ENCODE results near the gene WDR47.
"Not testable (repeated sequence)": the region's sequence is repeated elsewhere in the genome, so short reads cannot be mapped to it uniquely, and the experiment has no call there.

The WDR47 gene

GRCh38 chr1:109040989-109041620, 797 bp downstream of the WDR47 start:
- TF ChIP-seq GATA1 (IDR thresholded peaks at IDR 0.05; ENCODE audit: low read depth, low read length), result no peak
- peak; percentile 47 to 51 for DNase-seq

DNA sequence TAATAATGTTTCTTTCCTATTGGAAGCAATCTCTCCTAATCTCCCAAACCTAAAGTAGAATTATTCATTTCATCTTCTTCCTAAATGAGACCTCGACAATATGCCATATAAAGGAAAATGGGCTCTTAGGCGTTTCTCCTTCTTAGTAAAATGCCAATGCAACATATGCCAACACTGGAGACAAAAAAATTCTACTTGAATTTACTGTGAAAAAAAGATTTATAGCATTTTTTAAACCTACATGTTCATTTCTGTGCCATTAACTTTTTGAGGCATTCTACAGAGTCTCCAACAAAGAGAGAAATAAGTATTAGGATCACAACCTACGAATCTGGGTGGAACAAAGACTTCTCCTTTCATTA, 1.3 kb downstream of the WDR47 start:
- DNase-seq, result no peak
- TF ChIP-seq POLR2A (IDR thresholded peaks at IDR 0.05; ENCODE audit: low read length) (no peak), GATA1 (IDR thresholded peaks at IDR 0.05; ENCODE audit: low read depth, low read length) (no peak)

DNA sequence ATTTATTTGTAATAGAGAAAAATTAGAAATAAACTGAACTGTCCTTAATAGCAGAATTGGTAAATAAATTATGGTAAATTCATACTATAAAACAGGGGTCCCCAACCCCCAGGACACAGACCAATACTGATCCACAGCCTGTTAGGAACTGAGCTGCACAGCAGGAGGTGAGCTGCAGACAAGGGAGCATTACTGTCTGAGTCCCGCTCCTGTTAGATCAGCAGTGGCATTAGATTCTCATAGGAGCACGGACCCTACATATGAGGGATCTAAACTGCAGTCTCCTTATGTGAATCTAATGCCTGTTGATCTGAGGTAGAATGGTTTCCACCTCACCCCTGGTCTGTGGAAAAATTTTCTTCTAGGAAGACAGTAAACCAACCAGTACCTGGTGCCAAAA, 7.5 kb downstream of the WDR47 start:
- no peak for TF ChIP-seq GATA1 (IDR thresholded peaks at IDR 0.05; ENCODE audit: low read depth, low read length)
- no peak for TF ChIP-seq POLR2A (IDR thresholded peaks at IDR 0.05; ENCODE audit: low read length)
- DNase-seq, result no peak

GRCh38 chr1:109029493-109029892, 12.4 kb downstream of the WDR47 start:
- DNase-seq, result not testable (repeated sequence)

DNA sequence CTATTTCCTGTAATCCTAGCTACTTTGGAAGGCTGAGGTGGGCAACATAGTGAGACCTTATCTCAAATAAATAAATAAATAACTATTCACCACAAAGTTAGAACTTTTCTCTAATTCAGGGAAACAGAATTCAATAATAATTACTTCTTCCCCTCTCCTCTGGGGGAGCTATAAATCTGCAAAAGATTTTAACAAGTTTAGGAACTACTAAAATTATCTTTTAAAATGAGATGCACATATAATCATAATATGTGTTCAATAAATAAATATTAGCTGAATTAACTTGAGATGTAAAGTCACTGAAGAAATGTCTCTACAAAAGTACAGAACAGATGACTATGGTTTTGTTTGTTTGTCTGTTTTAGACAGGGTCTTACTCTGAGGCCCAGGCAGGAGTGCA, 14.1 kb downstream of the WDR47 start:
- TF ChIP-seq GATA1 (IDR thresholded peaks at IDR 0.05; ENCODE audit: low read depth, low read length) (no peak), POLR2A (IDR thresholded peaks at IDR 0.05; ENCODE audit: low read length) (no peak)
- no peak for DNase-seq

- no peak for DNase-seq
- TF ChIP-seq GATA1 (IDR thresholded peaks at IDR 0.05; ENCODE audit: low read depth, low read length) (no peak), POLR2A (IDR thresholded peaks at IDR 0.05; ENCODE audit: low read length) (no peak)
Observed at GRCh38 chr1:109025694-109026093, 16.2 kb downstream of the WDR47 start.

DNA sequence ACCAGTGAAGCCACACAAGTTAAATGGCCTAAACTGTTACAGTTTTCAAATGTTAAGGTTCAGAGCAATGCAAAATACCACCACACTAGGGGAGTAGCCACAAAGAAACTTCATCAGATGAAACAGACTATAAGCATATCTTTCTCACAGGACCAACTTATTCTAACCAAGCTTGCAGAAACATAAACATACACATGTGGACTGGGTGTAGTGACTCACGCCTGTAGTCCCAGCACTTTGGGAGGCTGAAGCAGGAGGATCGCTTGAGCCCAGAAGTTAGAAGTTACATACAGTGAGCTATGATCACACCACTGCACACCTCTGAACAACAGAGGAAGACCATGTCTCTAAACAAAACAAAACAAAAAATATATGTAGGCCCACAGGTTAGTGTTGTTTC, 17.3 kb downstream of the WDR47 start:
- no peak for DNase-seq
- TF ChIP-seq GATA1 (IDR thresholded peaks at IDR 0.05; ENCODE audit: low read depth, low read length), result no peak
- no peak for TF ChIP-seq POLR2A (IDR thresholded peaks at IDR 0.05; ENCODE audit: low read length)

GRCh38 chr1:109020693-109021257, 21.1 kb downstream of the WDR47 start:
- TF ChIP-seq GATA1 (IDR thresholded peaks at IDR 0.05; ENCODE audit: low read depth, low read length), result no peak
- no peak for TF ChIP-seq POLR2A (IDR thresholded peaks at IDR 0.05; ENCODE audit: low read length)
- DNase-seq, result no peak

GRCh38 chr1:109017719-109018118, 24.2 kb downstream of the WDR47 start:
- not testable (repeated sequence) for DNase-seq

DNA sequence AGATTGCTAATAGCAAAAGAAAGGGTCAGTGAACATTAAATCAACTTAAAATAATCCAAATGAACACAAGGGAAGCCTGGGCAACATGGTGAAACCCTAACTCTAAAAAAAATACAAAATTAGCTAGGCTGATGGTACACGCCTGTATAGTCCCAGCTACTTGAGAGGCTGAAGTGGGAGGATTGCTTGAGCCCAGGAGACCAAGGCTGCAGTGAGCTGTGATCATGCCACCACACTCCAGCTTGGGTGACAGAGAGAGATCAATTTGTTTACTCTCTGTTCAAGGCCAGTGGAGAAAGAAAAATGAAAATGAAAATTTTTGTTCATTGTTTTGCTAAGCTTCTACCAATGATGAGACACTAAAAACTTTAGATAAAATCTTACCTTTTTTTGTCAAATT, 24.8 kb downstream of the WDR47 start:
- no peak for DNase-seq
- TF ChIP-seq POLR2A (IDR thresholded peaks at IDR 0.05; ENCODE audit: low read length) (no peak), GATA1 (IDR thresholded peaks at IDR 0.05; ENCODE audit: low read depth, low read length) (no peak)

- no peak for DNase-seq
- TF ChIP-seq GATA1 (IDR thresholded peaks at IDR 0.05; ENCODE audit: low read depth, low read length) (no peak), POLR2A (IDR thresholded peaks at IDR 0.05; ENCODE audit: low read length) (no peak)
Observed at GRCh38 chr1:109011335-109011734, 30.6 kb downstream of the WDR47 start.

DNA sequence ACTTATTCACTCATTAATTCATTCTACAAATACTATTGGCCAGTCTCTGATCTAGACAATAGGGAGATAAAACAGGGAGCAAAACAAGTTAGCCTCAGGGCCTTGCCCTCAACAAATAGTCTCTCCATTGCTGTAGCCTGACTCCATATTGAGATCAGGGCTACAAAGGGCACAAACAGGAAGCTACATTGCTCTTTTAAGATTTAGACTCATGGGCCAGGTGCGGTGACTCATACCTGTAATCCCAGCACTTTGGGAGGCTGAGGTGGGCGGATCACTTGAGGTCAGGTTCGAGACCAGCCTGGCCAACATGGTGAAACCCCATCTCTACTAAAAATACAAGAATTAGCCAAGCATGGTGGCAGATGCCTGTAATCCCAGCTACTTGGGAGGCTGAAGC, 45.3 kb downstream of the WDR47 start:
- not testable (repeated sequence) for DNase-seq

DNA sequence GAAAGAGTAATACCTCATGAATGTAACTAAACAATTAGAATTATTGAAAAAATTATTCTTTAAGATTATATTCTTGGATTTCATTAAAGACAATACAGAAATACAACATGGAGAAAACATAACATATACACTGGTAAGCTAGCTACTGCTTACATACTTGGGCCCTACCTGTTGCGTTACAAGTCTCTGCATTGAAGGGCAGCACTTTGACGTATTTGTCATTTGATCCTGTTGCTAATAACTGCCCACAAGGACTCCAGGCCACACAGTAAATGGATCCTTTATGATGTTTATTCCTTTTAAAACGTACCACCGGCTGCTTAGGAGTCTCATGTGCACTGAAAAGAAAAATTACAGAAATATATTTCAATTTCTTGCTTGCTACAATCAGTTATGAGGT, 58.8 kb downstream of the WDR47 start:
- DNase-seq, result no peak

DNA sequence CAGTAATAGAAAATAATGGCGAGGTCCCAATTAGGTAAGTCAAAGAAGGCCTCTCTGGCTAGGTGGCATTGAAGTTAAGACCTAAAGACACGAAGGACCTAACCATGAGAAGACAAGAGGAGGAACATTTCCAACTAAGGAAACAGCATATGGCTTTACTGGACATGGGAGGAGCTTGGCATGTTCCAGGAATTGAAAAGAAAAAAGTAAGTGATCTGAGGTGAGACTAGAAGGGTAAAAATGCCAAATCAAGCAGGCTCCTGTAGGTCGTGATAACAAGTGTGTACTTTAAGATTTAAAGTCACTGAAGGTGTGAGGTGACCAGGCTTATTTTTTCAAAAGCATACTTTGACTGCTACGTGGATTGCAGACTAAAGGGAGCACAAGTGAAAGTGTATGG, 65.2 kb downstream of the WDR47 start:
- TF ChIP-seq GATA1 (IDR thresholded peaks at IDR 0.05; ENCODE audit: low read depth, low read length) (no peak), POLR2A (IDR thresholded peaks at IDR 0.05; ENCODE audit: low read length) (no peak)
- no peak for DNase-seq

More for the DNA sequence above, 58.8 kb downstream of the WDR47 start:
- TF ChIP-seq POLR2A (IDR thresholded peaks at IDR 0.05; ENCODE audit: low read length), result no peak
- TF ChIP-seq GATA1 (IDR thresholded peaks at IDR 0.05; ENCODE audit: low read depth, low read length), result no peak

DNA sequence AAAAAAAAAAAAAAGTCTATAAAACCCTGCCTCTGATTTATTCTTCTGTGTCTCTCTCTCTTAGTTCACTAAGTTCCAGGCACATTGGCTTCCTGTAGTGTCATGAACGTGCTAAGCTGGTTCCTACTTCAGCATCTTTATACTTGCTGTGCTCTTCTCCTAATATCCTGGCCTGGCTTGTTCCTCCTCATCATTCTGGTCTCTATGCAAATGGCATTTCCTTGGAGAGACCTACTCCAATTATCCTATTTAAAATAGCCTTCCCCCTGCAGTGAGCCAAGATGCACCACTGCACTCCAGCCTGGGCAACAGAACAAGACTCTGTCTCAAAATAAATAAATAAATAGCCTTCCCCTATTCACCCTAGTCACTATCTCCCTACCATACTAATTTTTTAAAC, 69.0 kb downstream of the WDR47 start:
- no peak for DNase-seq
- TF ChIP-seq POLR2A (IDR thresholded peaks at IDR 0.05; ENCODE audit: low read length) (no peak), GATA1 (IDR thresholded peaks at IDR 0.05; ENCODE audit: low read depth, low read length) (no peak)

- peak in 1 of 2 experiments; percentile 9 for DNase-seq
- TF ChIP-seq GATA1 (IDR thresholded peaks at IDR 0.05; ENCODE audit: low read depth, low read length), result no peak
- TF ChIP-seq POLR2A (IDR thresholded peaks at IDR 0.05; ENCODE audit: low read length), result no peak
Observed at GRCh38 chr1:108969346-108969745, 72.6 kb downstream of the WDR47 start.

Data from erythroblast (primary cell).